Cardiac fibroblast (primary cell): ENCODE data around the gene ZNF628.
A peak's percentile ranks its signal among the peaks of the same experiment; 100 is the strongest.

ENCODE experiments used
- DNase-seq, 2 donors: peaks; one replicate each; pipeline versions ENCODE4 v3.0.0 to v3.0.0-alpha.2; 2010; ENCODE audit warnings: low read depth in 2 of 2
- H3K4me3 ChIP-seq, 2 donors: replicated peaks in 1 of 2; 1 replicate in 1 of 2; 2 replicates in 1 of 2; pipeline ENCODE4 v1.5.1; 2011; ENCODE audit warnings: low read depth in 2 of 2, low read length in 2 of 2, mild to moderate bottlenecking in 2 of 2, moderate library complexity in 1 of 2
- CTCF ChIP-seq: IDR thresholded peaks from one replicate; pipeline ENCODE4 v1.5.1; 2011; ENCODE audit warnings: low read depth, mild to moderate bottlenecking, low read length, inconsistent platforms

Gene ZNF628

GRCh38 chr19:55526216-55527196 lies 50.1 kb downstream of the ZNF628 start:
- DNase-seq = peak; percentile 70 to 85
- no peak overlapping the region for H3K4me3 ChIP-seq
- no peak for TF ChIP-seq CTCF

GRCh38 chr19:55527197-55528029 lies 51.0 kb downstream of the ZNF628 start:
- no peak for TF ChIP-seq CTCF
- H3K4me3 ChIP-seq = no peak overlapping the region
- DNase-seq = no peak

GRCh38 chr19:55528030-55528803 lies 51.8 kb downstream of the ZNF628 start:
- no peak for DNase-seq
- no peak for TF ChIP-seq CTCF
- H3K4me3 ChIP-seq = no peak overlapping the region

- TF ChIP-seq CTCF = no peak
- H3K4me3 ChIP-seq = no peak overlapping the region
- no peak for DNase-seq
Measured at GRCh38 chr19:55529636-55530234, 53.3 kb downstream of the ZNF628 start.

- no peak overlapping the region for H3K4me3 ChIP-seq
- no peak for DNase-seq
- no peak for TF ChIP-seq CTCF
Measured at GRCh38 chr19:55530996-55531395, 54.6 kb downstream of the ZNF628 start.
